ENCODE results near the gene TAF4.

DNA sequence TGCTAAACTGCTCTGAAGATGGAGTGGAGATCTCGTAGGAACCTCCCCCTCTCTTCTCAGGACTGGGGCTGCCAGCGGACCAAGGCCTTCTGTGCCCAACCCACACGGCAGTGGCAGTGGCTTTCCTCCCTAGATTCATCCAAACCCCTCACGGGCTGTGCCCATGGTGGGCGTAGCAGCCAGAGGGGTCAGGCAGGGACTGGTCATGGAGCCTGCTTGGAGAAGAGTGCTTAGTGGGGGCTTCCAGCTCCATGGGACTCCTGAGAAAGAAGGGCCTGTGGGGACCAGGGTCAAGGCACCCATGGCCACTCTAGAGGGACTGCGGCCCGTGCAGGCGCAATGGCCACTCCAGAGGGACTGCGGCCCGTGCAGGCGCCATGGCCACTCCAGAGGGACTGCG, 86.6 kb downstream of the TAF4 start:
- TF ChIP-seq POLR2A (IDR thresholded peaks at IDR 0.05; ENCODE audit: low read length) (no peak), GATA1 (IDR thresholded peaks at IDR 0.05; ENCODE audit: low read depth, low read length) (no peak)
